DMS 273 treated with DMSO at 0.1 percent for 48 hours (cell line): ENCODE measurements around the gene ABHD16A.

Experiments
- DNase-seq: peaks from one replicate; lab custom pipeline; 2025; lab: John Stamatoyannopoulos, UW

ABHD16A gene

DNA sequence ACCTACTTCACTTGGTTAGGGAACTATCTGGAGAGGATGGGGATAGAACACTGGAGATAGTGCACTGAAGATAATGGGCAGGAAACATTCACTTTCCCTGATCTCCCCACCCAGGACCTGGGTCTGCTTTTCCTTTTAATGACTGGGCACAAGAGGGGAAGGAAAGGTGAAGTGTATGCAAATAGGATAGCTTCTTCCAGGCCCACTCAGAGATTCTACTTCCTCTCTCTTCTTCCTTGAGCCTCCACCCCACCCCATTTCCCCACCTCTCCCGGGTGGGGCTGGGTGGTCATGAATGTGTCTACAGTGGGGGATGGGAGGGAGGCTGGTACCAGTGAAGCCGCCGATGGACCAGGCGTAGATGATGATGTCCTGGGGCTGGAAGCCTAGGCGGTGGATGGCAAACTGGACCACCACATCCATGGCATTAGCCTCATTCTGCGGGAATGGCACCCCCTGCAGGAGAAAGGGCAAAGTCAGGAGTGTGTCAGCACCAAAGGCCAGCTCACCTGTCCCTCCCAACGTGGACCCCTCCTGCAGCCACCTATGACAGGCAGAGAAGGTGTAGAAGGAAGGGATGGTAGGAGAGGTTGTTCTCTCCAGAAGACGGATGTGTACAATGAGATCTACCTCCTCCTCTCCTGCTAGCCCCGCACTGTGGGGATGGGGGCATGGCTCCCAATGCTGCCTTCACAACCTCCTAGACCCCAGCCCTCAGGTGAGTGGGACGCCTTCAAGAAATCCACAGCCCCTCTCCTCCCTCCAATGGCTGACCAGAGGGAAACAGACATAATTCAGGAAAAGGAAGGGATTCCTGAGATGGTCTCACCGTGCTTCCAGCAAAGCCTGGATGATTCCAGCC lies 13.6 kb downstream of the ABHD16A start:
- no peak for DNase-seq

DNA sequence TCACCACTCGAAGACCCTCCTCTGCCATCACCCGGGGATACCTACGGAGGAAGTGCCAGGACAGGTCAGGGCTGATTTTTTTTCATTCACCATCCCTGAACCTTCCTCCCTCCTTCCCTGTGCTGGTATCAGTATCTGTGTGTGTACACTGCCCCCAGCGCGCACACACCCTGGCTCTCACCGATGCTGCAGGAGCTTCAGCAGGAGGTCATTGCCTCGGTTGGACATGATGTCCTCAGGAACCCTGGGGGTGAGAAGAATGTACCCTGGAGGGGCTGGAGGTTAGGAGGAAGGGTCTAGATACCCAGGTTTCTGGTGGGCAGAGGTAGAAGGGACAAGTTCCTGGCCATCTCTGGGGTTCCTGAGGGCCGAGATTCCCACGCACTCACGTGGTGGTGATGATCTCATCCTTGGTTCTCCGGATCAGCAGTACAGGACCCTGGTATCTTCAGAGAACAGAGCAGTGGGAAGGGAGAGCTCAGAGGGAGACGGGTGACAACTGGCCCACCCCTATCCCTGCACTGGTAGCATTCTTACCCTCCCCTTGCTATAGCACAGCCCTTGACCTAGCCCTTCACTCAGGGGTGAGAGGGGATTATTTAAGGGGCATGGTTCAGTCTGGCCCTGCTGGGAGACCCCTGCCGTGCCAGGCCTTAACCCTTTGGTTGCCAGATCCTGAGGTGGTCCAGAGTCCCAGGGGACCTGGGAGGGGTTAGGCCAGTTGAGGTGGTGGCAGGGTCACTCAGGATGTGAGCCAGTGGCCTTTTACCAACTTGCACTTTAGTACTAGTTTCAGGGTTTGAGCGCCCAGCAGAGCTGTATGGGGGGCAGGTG lies 15.0 kb downstream of the ABHD16A start:
- no peak for DNase-seq

DNA sequence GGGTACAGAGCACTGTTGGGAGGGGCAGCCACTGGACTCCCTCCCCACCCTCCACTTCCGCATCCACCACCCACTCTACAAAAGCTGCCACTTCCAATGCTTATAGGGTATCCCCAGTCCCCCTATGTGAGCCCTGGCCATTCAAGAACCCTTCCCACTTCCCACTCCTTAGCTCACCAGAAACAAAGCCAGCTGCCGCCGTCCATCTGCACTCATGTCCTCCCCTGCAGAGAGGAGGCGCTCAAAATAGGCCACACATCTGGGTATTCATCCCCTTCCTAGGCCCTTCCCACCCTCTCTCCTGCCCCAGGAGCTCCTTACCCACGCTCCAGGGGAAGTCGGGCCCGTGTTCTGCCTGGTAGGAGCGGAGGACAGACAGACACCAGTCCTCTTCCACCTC lies 15.8 kb downstream of the ABHD16A start:
- no peak for DNase-seq

DNA sequence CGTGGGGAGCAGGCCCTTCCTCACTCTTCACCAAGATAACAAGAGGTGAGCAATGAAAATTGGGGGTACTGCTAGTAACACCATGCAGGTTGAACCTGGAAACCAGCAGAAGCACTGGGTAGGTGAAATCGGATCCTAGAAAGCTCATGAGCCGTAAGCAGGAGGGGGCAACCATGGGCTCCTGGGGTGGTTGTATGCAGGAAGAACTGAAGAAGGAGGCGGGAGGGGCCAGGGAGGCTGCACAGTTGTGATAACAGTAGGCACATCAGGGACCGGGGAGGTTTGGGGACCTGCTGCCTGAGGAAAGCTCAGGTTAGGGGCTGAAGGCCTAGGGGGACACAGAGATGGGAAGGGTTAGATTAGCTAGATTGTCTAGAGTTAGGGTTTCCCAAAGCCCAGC lies 16.6 kb downstream of the ABHD16A start:
- no peak for DNase-seq

DNA sequence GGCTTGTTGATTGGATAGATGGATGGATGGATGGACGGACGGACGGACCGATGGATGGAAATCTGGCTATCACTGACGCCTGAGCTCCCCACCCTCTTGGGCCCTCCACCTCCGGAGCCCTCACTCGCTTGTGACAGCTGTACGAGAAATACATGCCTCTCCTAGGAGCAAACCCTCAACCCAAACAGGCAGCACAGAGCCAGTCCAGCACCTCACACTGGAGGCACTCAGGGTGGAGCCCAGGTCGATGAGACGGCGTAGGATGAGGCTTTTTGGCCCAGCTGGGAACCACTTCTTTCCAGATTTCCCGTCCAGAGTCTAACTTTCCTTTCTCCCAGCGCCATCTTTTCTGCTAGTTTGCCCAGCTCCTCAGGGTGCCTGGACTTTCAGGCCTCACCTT lies 19.5 kb downstream of the ABHD16A start:
- no peak for DNase-seq

DNA sequence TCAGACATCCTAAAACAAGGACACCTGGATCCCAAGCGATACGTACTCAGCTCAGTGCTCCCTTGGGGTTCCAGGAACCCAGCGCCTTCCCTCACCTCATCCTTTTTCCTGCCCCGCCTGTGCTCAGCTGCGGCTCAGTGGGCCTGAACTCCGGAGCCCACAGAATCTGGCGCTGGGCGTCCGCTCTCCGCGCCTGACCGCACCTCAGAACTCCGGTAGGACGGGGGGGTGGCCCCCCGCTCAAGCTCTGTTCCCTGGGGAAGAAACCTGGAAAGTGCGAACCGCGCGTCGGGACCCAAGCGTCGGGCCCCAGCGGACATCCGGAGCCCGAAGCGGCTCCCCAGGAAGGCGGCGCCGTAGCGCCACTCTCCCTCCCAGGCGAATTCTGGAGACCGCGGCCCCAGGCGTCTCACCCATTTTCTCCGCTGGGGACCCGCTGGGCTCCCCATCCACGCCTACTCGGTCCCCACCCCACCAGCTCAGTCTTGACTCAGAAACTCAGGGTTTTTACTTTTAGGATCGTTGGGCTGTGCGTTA lies 21.9 kb downstream of the ABHD16A start:
- DNase-seq: no peak

DNA sequence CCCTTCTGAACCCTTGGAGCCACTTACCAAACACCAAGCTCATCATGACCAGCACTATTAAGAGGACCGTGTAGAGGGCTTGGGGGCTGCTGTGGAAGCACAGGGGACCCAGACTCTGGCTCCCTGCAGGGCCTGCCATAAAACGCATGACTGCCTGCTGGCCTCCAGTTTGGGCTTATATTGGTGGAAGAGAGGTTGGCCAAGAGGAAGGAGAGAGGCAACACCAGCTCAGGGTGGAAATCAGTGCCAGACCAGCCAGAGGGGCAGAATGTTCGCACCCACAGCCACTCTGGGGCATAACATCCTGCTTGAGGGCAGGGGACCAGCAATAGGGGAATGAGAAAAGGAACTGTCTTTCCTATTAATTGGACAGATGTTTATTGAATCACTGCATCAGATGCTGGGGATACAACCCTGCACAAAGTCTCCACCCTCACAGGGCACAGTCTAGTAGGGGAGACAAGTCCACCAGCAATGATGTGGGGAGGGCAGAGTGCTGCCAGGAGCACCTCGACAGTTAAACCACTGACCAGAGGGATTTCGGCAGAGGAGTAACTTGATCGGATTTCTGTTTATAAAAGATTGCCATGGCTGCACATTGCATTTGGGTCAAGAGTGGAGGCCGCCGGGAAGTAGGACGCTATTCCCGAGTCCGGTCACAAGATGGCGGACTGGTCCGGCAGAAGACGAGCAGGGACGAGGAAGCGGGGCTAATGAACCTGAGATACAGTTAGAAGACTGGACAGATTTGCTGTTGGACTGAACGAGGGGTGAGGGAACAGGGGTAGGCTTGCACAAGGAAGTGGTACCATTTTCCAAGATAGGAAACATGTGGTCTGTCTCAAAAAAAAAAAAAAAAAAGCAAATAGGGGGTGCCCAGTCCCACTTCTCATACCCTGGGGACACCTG lies 22.6 kb downstream of the ABHD16A start, which contains the start of gene LY6G5C:
LY6G5C (minus strand) TSS at position 842 of the 909 bp plus-strand sequence; CDS start at position 148, 694 bp downstream.
- DNase-seq: peak; percentile 68

DNA sequence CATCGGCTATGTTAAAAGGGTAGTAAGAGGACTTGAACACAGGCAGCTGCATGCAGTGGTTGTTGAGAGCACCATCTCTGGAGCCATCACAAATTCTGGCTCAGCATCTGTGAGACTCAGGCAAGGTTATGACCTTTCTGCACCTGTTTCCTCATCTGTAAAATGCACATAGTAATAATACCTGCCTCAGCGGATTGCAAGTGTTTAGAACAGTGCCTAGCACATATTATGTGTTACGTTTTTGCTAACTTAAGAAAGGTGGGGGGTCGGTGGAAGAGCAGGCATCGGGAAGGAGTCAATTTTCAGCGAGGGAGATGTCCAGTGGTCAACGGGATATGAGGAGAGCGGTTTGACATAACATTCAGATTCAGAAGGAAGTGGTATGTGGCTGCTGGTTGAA lies 25.2 kb downstream of the ABHD16A start:
- no peak for DNase-seq

DNA sequence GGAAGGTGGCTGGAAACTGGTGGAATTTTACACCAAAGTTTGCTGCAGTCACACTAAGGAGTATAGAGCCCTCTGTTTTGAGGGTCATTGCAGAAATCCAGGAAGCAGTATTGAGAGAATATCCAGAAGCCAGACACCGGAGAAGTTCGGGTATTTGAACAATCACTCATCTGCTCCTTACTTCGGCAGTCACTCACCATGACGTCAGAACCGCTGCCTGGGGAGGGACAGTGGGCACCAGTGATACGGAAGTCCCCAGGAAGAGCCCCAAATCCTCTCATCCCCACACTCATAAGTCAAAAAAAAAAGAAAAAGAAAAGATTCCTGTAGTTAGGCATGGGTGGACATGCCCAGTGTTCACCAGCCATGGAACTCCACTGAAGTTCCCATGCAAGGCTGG lies 26.2 kb downstream of the ABHD16A start:
- DNase-seq: no peak

DNA sequence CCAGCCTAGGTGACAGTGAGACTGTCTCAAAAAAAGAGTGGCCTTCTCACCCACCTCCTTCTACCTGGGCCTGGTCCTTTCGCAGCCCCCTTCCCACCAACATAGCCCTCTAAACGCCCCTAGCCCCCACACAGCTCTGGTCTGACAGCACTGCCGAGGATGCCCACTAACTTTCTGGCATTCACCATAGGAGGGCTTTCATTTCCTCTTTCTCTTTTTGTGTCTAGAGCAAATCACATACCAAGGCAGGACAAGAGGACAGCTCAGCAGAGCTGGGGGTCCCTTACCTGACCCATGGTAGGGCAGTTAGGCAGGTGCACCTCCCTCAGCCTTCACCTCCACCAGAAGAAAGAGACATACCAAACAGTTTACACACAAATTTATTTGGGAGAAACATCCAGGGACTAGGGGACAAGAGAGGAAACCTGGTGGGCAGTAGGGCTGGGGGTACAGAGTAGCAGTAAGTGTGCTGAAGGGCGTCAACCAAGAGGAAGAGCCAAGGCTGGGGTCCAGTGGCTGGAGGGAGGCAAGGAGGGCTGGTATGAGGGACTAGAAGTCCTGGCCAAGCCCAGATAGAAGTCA lies 26.7 kb downstream of the ABHD16A start:
- no peak for DNase-seq

DNA sequence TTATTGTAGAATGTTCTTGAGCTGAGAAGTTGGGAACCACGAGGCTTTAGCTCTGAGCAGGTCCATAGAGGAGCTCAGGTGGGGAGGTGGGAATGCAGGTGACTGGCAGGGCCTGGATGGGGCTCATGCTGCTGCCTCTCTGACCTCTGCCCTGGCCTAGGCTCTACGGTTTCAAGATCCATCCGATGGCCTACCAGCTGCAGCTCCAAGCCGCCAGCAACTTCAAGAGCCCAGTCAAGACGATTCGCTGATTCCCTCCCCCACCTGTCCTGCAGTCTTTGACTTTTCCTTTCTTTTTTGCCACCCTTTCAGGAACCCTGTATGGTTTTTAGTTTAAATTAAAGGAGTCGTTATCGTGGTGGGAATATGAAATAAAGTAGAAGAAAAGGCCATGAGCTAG lies 33.4 kb downstream of the ABHD16A start, which contains the start of gene LY6G5B:
LY6G5B (plus strand) TSS at position 301 of the 400 bp plus-strand sequence. CDS start 975 bp downstream, outside the sequence.
- DNase-seq: no peak

DNA sequence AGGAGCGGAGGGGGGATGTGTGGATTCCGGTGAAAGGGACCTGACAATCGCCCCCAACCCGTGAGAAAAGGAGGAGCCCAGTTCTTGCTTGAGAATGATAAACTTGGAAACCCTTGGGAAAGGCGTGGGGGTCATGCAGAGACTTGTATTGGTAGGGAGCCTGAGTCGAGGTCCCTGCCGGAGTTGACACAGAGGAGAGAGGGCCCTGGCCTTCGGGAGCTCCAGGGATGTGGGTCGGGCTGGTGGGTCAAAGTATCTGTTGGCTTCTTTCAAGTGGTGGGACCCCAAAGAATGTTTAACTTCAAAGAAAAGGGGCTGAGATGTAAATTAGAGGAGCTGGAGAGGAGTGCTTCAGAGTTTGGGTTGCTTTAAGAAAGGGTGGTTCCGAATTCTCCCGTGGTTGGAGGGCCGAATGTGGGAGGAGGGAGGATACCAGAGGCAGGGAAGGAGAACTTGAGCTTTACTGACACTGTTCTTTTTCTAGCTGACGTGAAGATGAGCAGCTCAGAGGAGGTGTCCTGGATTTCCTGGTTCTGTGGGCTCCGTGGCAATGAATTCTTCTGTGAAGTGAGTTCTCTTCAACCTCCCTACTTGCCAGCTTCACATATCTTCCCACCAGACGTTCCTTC lies 36.7 kb downstream of the ABHD16A start:
- DNase-seq: no peak

DNA sequence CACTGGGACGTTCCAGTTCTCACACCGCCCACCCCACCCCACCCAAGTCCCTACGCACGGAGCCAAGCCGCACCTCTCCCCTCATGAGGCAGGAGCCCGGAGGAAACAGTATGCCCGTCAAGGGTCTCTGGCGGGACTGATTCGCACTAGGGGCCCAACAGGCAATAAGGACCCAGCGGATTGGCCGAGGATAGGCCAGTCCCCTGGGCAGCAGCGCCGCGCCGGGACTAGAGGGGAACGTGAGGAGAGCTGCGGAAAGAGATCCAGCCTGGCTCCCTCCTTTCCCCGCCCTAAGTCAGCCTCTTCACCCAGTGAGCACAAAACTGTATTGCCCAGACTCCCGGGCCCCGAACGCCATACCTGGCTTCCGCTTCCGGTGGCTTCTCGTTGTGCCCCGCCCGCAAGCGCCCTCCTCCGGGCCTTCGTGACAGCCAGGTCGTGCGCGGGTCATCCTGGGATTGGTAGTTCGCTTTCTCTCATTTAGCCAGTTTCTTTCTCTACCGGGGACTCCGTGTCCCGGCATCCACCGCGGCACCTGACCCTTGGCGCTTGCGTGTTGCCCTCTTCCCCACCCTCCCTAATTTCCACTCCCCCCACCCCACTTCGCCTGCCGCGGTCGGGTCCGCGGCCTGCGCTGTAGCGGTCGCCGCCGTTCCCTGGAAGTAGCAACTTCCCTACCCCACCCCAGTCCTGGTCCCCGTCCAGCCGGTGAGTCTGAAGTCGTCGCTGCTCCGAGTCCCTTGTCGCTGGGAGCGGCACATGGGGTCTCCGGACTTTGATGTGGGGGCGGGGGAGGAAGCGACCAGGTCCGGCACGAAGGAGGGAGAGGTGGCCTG lies 37.4 kb downstream of the ABHD16A start, which contains the start of gene CSNK2B:
CSNK2B (plus strand) TSS at position 580 of the 836 bp plus-strand sequence. CDS start 752 bp downstream, outside the sequence.
- DNase-seq: peak; percentile 94

DNA sequence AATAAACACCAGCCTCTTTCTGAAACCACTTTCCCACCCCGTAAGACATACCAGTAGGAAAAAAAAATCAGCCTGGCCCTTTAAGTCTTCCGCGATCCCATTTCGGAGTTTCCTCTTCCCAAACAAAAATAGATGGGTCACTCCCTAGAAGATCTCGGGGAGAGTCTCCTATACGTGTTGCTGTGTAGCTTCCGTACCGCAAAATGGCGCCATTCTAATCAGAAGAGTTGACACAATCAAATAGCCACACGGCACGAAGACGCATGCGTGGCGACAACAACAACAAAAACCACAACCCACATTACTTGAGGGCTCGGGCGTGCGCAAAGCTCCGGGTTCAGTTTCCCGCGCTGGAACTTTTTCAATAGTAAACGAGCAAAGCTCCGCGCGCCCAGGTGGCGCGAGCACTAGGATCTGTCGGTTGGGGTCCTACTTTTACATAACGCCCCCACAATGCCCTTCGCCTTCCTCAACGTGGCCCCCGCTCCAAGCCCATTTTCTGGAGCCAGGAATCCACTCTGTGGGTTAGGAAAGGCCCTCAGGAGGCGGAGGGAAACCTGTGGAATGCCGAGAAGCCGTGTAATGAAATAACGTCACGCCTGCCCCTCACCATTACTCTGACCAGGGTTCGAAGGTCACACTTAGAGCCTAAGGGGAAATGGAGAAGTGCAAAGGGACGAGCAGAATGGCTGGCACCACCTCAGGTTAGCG lies 38.2 kb downstream of the ABHD16A start, which contains the start of gene GPANK1:
GPANK1 (minus strand) TSS at position 208 of the 711 bp plus-strand sequence. CDS start 519 bp downstream, outside the sequence.
- DNase-seq: peak; percentile 96

DNA sequence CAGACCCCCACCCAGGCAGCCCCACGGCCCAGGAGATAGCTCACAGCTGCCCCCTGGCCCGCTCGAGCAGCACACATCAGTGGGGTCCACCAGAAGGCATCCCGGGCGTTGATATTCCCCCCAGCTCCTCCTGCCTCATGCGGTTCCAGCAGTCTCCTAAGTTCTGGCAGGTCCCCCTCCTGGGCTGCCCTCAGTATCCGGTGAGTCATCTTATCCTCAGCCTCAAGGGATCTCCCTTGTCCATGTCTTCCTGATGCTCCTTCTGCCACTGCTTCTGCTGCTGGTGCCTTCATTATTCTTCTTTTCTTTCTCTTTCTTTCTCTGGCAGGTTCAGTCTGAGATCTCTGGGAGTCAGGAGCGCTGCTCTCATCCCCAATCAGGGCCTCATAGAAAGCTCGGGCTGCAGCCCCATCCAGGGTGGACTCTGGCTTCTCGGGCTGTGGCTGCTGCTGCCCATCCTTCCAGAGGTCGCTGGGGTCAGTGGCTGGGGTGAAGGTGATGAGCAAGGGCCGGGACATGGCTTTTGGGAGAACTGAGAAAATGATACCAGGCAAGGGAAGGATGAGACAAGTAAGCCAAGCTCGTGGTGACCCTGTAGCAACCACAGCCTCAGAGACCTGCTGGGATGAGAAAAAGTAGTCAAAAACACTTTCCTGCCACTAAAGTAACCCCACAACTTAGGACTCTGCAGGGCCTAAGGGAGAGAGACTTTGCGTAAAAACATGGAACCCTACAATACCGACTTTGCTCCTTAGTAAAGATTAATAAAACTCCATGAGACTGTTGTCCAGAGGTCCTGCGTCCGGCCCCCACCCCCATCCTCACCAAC lies 38.9 kb downstream of the ABHD16A start:
- peak; percentile 29 for DNase-seq

DNA sequence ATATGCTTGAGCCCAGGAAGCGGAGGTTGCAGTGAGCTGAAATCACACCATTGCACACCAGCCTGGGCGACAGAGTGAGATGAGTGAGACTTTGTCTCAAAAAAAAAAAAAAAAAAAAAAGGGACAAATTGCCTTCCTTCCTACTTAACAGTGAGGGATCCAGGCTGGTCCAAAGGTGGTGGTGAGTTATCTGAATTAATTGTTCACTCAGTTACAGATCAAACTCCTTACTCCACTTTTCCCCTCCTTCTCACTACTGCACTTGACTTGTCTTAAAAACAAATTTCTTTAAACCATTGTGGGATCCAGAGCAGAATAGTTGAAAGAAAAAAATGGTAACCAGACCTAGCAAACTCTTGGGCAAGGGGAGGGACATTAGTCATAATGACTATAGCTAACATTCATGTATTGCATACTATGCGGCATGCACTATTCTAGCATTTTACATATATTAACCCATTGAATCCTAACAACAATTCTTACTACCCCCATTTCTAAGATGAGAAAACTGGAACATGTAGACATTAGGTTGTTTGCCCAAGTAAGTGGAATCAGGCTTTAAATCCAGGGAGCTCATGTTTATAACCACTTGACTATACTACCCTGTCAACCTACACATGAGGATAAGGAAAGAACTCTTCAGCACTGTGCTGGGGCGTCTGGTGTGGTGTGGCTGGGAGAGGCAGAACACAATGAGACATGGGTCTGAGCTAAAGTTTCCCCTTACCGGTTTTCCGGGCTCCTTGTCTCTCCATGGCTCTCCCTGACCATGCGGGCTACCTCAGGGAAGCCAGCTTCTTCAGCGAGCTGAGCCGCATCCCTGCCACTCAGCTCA lies 39.8 kb downstream of the ABHD16A start:
- DNase-seq: no peak
